Epithelial cell of proximal tubule (primary cell): ENCODE data around the gene MGAT5. TPM values are rescaled to one million over a fixed set of nuclear protein-coding genes. Genes with fewer than 3 reads are reported as not detected.
A peak's percentile ranks its signal among the peaks of the same experiment; 100 is the strongest.

ENCODE experiments used
- DNase-seq: peaks from one replicate; pipeline ENCODE4 v3.0.0-alpha.2; 2011; ENCODE audit warnings: low read depth
- H3K4me3 ChIP-seq: 2 replicates; pipeline ENCODE4 v1.5.1; 2011; ENCODE audit warnings: low read depth, mild to moderate bottlenecking, low read length
- total RNA-seq: library from RNA; depleted of rRNA; stranded (reverse); fragments of >200 nt; gene quantifications from 2 replicates; pipeline ENCODE4 v1.2.3, GENCODE V29; 2015
- TF ChIP-seq, protein P1 (sequence below): conservative IDR thresholded peaks from 2 replicates; pipeline ENCODE4 v1.5.1; 2012; ENCODE audit warnings: low read depth, mild to moderate bottlenecking, low read length

MGAT5 gene
- total RNA-seq, result 24.0 and 34.0 TPM in 2 replicates

DNA sequence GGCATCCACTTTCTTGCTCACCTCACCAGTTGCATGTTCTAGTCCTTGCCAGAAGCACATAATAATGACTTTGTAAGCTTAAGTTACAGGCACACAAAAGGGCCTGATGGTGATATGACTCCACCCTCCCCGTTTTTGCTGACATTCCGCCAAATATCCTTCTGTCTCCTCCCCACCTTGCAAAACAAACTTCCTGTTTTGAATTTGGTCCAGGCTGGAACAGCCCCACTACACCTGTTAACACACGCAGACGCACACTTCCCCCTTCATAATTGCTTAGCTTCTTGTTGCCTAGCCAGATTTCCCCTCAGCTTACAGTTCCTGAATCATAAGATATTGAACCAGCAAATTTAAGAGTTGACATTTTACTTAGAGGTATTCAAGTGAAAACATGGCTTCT lies at the start of gene MGAT5:
MGAT5 (plus strand) TSS at position 269 of the 400 bp plus-strand sequence. CDS start 332 bp downstream, outside the sequence.
- TF ChIP-seq, protein P1, sequence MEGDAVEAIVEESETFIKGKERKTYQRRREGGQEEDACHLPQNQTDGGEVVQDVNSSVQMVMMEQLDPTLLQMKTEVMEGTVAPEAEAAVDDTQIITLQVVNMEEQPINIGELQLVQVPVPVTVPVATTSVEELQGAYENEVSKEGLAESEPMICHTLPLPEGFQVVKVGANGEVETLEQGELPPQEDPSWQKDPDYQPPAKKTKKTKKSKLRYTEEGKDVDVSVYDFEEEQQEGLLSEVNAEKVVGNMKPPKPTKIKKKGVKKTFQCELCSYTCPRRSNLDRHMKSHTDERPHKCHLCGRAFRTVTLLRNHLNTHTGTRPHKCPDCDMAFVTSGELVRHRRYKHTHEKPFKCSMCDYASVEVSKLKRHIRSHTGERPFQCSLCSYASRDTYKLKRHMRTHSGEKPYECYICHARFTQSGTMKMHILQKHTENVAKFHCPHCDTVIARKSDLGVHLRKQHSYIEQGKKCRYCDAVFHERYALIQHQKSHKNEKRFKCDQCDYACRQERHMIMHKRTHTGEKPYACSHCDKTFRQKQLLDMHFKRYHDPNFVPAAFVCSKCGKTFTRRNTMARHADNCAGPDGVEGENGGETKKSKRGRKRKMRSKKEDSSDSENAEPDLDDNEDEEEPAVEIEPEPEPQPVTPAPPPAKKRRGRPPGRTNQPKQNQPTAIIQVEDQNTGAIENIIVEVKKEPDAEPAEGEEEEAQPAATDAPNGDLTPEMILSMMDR, result no peak
- DNase-seq, result no peak

GRCh38 chr2:134205087-134205486 lies 48.8 kb upstream of the MGAT5 start:
- no peak for DNase-seq
- H3K4me3 ChIP-seq, result no peak overlapping the region
- TF ChIP-seq, protein P1, result no peak

More for the DNA sequence above, at the start of gene MGAT5:
- H3K4me3 ChIP-seq, result no peak within 1 kb of the TSS

DNA sequence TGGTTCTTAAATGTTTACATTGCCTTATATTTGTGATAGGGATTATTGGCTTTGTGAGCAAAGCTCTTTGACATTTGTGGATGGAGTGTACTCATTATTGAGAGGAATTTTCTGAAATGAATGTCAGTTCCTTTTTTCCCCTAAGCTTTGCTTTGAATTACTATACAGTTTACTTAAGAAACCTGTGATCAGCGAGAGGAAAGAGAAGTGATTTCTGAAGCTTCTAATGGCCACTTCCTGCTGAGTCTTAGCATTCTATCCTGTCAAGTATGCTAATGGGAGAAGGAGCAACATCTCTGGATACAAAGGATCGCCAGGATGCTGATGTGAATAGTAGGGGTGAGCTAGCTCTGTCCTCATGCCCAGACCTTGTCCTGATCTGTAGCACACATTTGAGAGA lies 47.8 kb upstream of the MGAT5 start:
- TF ChIP-seq, protein P1, result no peak
- H3K4me3 ChIP-seq, result no peak overlapping the region
- no peak for DNase-seq

DNA sequence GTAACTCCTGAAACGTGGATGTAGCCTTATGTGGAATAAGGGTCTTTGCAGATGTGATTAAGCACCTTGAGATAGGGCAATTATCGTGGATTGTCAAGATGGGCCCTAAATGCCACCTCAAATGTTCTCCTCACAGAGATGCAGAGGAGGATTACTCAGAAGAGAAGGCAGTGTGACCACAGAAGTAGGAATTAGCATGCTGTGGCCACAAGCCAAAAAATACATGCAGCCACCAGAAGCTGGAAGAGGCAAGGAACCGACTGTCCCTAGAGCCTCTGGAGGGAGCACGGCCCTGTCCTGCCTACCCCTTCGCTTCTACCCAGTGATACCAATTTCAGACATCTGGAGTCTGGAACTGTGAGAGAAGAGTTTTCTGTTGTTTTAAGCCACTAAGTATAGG lies 47.3 kb upstream of the MGAT5 start:
- TF ChIP-seq, protein P1, result no peak
- DNase-seq, result no peak
- H3K4me3 ChIP-seq, result no peak overlapping the region

DNA sequence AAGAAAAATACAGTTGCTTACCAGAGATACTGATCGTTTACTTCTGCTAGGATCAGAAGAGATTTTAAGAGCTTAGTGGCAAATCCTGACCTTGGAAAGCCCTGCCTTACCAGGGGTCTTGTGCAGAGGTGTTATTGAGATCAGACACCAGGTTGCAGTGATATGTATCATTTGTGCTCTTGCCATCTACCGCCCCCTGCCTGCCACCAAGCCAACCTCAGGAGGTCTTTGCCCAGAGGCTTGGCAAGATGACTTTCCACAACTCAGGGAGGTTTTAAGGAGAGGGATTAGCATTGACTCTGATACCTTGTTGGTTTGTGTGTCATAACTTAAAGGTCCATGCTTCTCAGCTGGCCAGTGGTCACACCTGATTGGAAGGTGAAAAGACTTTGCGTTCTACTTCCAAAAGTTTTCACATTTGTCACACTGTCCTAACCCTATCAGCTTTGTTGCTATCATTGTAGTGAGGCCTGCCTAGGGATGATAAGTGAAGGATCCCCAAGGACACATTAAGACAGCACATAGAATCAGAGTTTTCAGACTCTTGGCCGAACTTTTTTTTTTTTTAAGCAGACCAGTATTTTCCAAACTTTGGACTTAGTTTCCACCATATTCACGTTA lies 46.2 kb upstream of the MGAT5 start:
- no peak overlapping the region for H3K4me3 ChIP-seq
- TF ChIP-seq, protein P1, result peak; percentile 85
- no peak for DNase-seq

DNA sequence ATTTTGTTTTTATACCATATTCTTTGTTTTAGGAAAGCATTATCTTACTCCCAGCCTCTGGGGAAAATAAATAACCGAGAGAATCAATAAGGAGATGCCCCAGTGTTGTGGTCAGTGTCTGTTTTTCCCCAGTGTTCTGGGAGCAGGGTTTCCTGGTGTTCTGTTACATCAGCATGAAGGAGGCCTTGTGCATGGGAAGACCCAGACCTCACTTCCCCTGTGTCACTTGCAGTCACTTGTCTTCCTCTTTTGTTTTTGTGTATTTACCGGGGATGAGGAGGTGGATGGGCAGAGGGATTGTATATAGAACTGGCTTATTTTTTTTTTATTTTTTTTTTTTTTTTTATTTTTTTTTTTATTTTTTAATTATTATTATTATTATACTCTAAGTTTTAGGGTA lies 45.0 kb upstream of the MGAT5 start:
- H3K4me3 ChIP-seq, result no peak overlapping the region

DNA sequence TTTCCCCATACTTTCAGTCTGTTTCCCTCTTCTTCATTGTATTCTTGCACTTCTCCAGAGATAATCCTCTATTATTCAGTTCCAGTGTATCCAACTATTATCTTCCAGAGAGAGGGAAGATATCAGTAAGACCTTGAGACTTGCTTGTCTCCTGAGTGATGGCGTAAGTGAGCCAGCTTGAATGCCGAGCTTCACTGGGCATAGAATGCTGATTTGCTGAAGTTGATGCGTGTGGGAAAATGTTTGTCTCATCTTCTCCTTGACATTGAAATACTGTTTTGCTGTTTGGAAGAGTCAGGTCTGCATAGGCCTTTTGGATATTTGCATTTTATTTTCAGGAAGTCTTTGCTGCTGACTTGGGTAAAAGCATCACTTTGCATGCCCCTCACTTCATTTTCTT lies 41.1 kb upstream of the MGAT5 start:
- TF ChIP-seq, protein P1, result no peak
- H3K4me3 ChIP-seq, result no peak overlapping the region
- no peak for DNase-seq

More for the DNA sequence above, 45.0 kb upstream of the MGAT5 start:
- TF ChIP-seq, protein P1, result no peak
- DNase-seq, result no peak
